WTC11 (cell line): ENCODE measurements around the gene TCF15. TPM values are rescaled to one million over a fixed set of nuclear protein-coding genes. Genes with fewer than 3 reads are reported as not detected.
A peak's percentile ranks its signal among the peaks of the same experiment; 100 is the strongest.

Experiments
- E2F5 ChIP-seq: sonication (generic); formaldehyde crosslinking; IDR thresholded peaks from 2 replicates; pipeline ENCODE4 v1.8.1; 2022; ENCODE audit warnings: mild to moderate bottlenecking, moderate library complexity, missing genetic modification reagents
- ERG ChIP-seq: fragments of 250-450 bp; sonication (Bioruptor Pico); IDR thresholded peaks from 2 replicates; pipeline ENCODE4 v1.8.0; 2021; ENCODE audit warnings: mild to moderate bottlenecking
- ESRRA ChIP-seq: sonication (generic); formaldehyde crosslinking; IDR thresholded peaks from 2 replicates; pipeline ENCODE4 v1.8.1; 2022; ENCODE audit warnings: mild to moderate bottlenecking, missing genetic modification reagents, borderline replicate concordance
- ETV6 ChIP-seq: sonication (generic); formaldehyde crosslinking; IDR thresholded peaks from 2 replicates; pipeline ENCODE4 v1.8.1; 2022; ENCODE audit warnings: mild to moderate bottlenecking, missing genetic modification reagents
- FOXP4 ChIP-seq: sonication (generic); formaldehyde crosslinking; IDR thresholded peaks from 2 replicates; pipeline ENCODE4 v1.8.0; 2022; ENCODE audit warnings: mild to moderate bottlenecking, missing genetic modification reagents
- GRHL2 ChIP-seq: fragments of 250-450 bp; sonication (Bioruptor Pico); IDR thresholded peaks from 2 replicates; pipeline ENCODE4 v1.8.0; 2022; ENCODE audit warnings: mild to moderate bottlenecking, moderate library complexity; ENCODE audit not compliant: insufficient replicate concordance, severe bottlenecking
- HMGA2 ChIP-seq: fragments of 250-450 bp; sonication (Bioruptor Pico); IDR thresholded peaks from 2 replicates; pipeline ENCODE4 v1.4.0; 2021; ENCODE audit warnings: mild to moderate bottlenecking, moderate library complexity
- IRF2 ChIP-seq: sonication (generic); formaldehyde crosslinking; IDR thresholded peaks from 2 replicates; pipeline ENCODE4 v1.8.0; 2022; ENCODE audit warnings: low read depth, missing genetic modification reagents, borderline replicate concordance
- JAZF1 ChIP-seq: fragments of 250-450 bp; sonication (Bioruptor Pico); IDR thresholded peaks from 2 replicates; pipeline ENCODE4 v1.9.0; 2021; ENCODE audit warnings: moderate library complexity, mild to moderate bottlenecking, inconsistent platforms
- MXD4 ChIP-seq: fragments of 250-450 bp; sonication (Bioruptor Pico); IDR thresholded peaks from 2 replicates; pipeline ENCODE4 v1.8.0; 2021; ENCODE audit warnings: mild to moderate bottlenecking, moderate library complexity, borderline replicate concordance
- NFE2L1 ChIP-seq: sonication (generic); formaldehyde crosslinking; IDR thresholded peaks from 2 replicates; pipeline ENCODE4 v1.8.1; 2023; ENCODE audit warnings: missing genetic modification reagents
- OVOL2 ChIP-seq: fragments of 250-450 bp; sonication (Bioruptor Pico); IDR thresholded peaks from 2 replicates; pipeline ENCODE4 v1.9.0; 2021; ENCODE audit warnings: mild to moderate bottlenecking, borderline replicate concordance
- PREB ChIP-seq: sonication (generic); formaldehyde crosslinking; IDR thresholded peaks from 2 replicates; pipeline ENCODE4 v1.8.1; 2022; ENCODE audit warnings: mild to moderate bottlenecking, missing genetic modification reagents, moderate library complexity, borderline replicate concordance
- SMAD3 ChIP-seq: sonication (generic); formaldehyde crosslinking; IDR thresholded peaks from 2 replicates; pipeline ENCODE4 v1.8.0; 2022; ENCODE audit warnings: missing genetic modification reagents, mild to moderate bottlenecking, borderline replicate concordance
- SOX15 ChIP-seq: fragments of 250-450 bp; sonication (Bioruptor Pico); IDR thresholded peaks from 2 replicates; pipeline ENCODE4 v1.9.0; 2021; ENCODE audit warnings: mild to moderate bottlenecking
- TCF7 ChIP-seq: sonication (generic); formaldehyde crosslinking; IDR thresholded peaks from 2 replicates; pipeline ENCODE4 v1.8.0; 2022; ENCODE audit warnings: mild to moderate bottlenecking, low read depth, missing genetic modification reagents, moderate library complexity
- TP53 ChIP-seq: sonication (generic); formaldehyde crosslinking; IDR thresholded peaks from 2 replicates; pipeline ENCODE4 v1.8.1; 2023; ENCODE audit warnings: mild to moderate bottlenecking, missing genetic modification reagents
- ZNF138 ChIP-seq: sonication (generic); formaldehyde crosslinking; conservative IDR thresholded peaks from 2 replicates; pipeline ENCODE4 v1.8.1; 2022; ENCODE audit warnings: mild to moderate bottlenecking, moderate library complexity, missing genetic modification reagents
- ZNF425 ChIP-seq: fragments of 250-450 bp; sonication (Bioruptor Pico); conservative IDR thresholded peaks from 2 replicates; pipeline ENCODE4 v1.9.0; 2021; ENCODE audit warnings: mild to moderate bottlenecking
- ZNF512 ChIP-seq: sonication (generic); formaldehyde crosslinking; IDR thresholded peaks from 2 replicates; pipeline ENCODE4 v1.8.1; 2022; ENCODE audit warnings: missing genetic modification reagents, borderline replicate concordance
- ZNF532 ChIP-seq: fragments of 250-450 bp; sonication (Bioruptor Pico); IDR thresholded peaks from 2 replicates; pipeline ENCODE4 v1.9.0; 2021; ENCODE audit warnings: mild to moderate bottlenecking, borderline replicate concordance
- total RNA-seq: library from RNA; stranded (reverse); gene quantifications from 3 replicates; pipeline ENCODE4 v1.2.3, GENCODE V29; 2021
- TF ChIP-seq, protein P1 (sequence below): sonication (generic); formaldehyde crosslinking; IDR thresholded peaks from 2 replicates; pipeline ENCODE4 v1.8.0; 2022; ENCODE audit warnings: mild to moderate bottlenecking, missing genetic modification reagents
- TF ChIP-seq, protein P2 (sequence below): sonication (generic); formaldehyde crosslinking; IDR thresholded peaks from 2 replicates; pipeline ENCODE4 v1.8.0; 2022; ENCODE audit warnings: mild to moderate bottlenecking, missing genetic modification reagents

TCF15 gene
- total RNA-seq, 1 experiment from 2014 or later, result 3.8 TPM

- TF ChIP-seq, protein P1, sequence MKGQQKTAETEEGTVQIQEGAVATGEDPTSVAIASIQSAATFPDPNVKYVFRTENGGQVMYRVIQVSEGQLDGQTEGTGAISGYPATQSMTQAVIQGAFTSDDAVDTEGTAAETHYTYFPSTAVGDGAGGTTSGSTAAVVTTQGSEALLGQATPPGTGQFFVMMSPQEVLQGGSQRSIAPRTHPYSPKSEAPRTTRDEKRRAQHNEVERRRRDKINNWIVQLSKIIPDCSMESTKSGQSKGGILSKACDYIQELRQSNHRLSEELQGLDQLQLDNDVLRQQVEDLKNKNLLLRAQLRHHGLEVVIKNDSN, result no peak
- TF ChIP-seq NFE2L1 (CRISPR knock-in tag) (no peak), TP53 (no peak), ERG (CRISPR knock-in tag) (no peak), ZNF532 (CRISPR knock-in tag) (no peak), ZNF138 (no peak), ESRRA (CRISPR knock-in tag) (peak; percentile 20; the same call in 1 of the 2 replicates), HMGA2 (CRISPR knock-in tag) (no peak), TCF7 (CRISPR knock-in tag) (no peak), PREB (CRISPR knock-in tag) (no peak), E2F5 (peak; percentile 76; the same call in 1 of the 2 replicates), ZNF512 (CRISPR knock-in tag) (no peak), GRHL2 (CRISPR knock-in tag) (no peak), ETV6 (CRISPR knock-in tag) (no peak), MXD4 (CRISPR knock-in tag) (no peak), SMAD3 (CRISPR knock-in tag) (no peak), ZNF425 (no peak), JAZF1 (CRISPR knock-in tag) (no peak), SOX15 (CRISPR knock-in tag) (no peak), IRF2 (no peak), OVOL2 (CRISPR knock-in tag) (no peak), FOXP4 (CRISPR knock-in tag) (no peak; the same call in 1 of the 2 replicates)
- TF ChIP-seq, protein P2, sequence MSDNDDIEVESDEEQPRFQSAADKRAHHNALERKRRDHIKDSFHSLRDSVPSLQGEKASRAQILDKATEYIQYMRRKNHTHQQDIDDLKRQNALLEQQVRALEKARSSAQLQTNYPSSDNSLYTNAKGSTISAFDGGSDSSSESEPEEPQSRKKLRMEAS (CRISPR knock-in tag), result no peak
Observed at GRCh38 chr20:653110-653589, 43.0 kb upstream of the TCF15 start, which contains the start of gene SRXN1 (continued).
